ENCODE data around the gene GRM5. TPM values are rescaled to one million over a fixed set of nuclear protein-coding genes. Genes with fewer than 3 reads are reported as not detected.
"Not testable (repeated sequence)": the region's sequence is repeated elsewhere in the genome, so short reads cannot be mapped to it uniquely, and the experiment has no call there.

The GRM5 gene
- total RNA-seq, 1 experiment from 2014 or later: not detected

DNA sequence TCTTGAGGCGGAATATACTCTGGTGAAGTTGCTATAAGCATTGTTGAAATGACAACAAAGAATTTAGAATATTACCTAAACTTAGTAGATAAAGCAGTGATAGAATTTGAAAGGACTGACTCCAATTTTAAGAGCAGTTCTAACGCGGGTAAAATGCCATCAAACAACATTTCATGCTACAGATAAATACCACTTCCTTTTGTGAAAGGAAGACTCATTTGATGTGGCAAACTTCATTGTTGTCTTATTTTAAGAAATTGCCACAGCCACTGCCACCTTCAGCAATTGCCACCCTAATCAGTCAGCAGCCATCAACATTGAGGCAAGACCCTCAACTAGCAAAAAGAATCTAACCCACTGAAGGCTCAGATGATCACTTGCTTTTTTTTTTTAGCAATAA, 220.8 kb downstream of the GRM5 start:
- not testable (repeated sequence) for H3K4me3 ChIP-seq; H3K4me1 ChIP-seq (replicated peaks); H3K27ac ChIP-seq; DNase-seq (ENCODE audit: low read depth in 1 of 2, low spot score in 2 of 2); H3K36me3 ChIP-seq; H3K27me3 ChIP-seq (replicated peaks); H3K9me3 ChIP-seq (replicated peaks)

DNA sequence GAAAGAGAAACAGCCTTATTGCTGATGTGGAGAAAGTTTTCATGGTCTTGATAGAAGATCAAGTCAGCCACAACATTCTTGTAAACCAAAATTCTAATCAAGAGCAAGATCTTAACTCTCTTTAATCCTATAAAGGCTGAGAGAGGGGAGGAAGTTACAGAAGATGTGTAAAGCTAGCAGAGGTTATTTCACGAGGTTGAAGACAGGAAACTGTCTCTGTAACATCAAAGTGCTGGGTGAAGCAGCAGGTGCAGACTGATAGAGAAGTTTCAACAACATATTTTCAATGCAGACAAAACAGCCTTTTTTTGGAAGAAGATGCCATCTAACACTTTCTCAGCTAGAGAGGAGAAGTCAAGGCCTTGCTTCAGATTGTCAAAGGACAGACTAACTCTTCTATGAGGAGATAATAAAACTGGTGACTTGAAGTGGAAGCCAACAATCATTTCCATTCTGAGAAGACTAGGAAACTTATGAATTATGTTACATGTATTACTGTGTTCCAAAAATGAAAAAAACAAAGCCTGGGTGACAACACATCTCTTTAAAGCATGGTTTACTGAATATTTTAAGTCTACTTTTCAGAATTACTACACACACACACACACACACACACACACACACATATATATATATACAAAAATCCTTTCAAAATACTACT, 221.9 kb downstream of the GRM5 start:
- not testable (repeated sequence) for H3K27ac ChIP-seq; DNase-seq (ENCODE audit: low read depth in 1 of 2, low spot score in 2 of 2); H3K4me3 ChIP-seq; H3K4me1 ChIP-seq (replicated peaks); H3K9me3 ChIP-seq (replicated peaks); H3K27me3 ChIP-seq (replicated peaks); H3K36me3 ChIP-seq

DNA sequence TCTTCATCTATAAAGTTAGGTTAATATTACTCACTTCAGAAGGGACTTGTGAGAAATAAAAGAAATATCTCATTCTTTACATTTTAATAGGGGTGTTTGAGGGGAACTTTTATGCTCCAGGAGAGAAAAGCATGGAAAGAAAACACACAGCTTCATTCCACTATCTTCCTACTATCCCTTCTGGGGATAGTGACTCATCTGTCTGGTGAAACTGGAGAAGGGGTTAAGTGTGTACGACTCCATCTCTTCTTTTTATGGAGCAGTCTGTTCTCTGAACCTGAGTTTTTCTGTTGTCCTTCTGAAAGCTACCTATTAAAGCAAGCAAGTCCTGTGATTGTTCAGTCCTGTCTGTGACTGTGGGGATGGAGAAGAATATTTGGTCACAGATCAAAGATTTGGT, 227.6 kb downstream of the GRM5 start:
- H3K36me3 ChIP-seq; H3K27me3 ChIP-seq (replicated peaks); H3K9me3 ChIP-seq (replicated peaks); H3K4me3 ChIP-seq; H3K27ac ChIP-seq; DNase-seq (ENCODE audit: low read depth in 1 of 2, low spot score in 2 of 2); H3K4me1 ChIP-seq (replicated peaks): not testable (repeated sequence)

DNA sequence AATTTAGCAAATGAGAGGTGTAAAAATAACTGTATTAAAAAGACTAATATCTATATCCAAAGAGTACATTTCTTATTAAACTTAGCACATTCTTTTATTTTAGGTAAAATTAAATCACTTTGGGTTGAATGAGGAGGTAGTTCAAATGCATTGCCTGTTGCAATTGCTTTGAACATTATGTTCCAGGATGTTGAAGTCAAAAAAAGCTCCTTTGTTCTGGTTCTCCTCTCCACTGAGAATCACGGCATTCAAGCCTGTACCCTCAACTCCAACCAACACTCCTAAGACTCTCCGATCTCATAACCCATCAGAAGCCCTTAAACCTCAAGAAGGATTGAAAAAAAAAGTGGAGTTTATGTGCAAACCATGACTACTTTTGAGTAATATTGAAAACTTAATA, 230.1 kb downstream of the GRM5 start:
- not testable (repeated sequence) for H3K36me3 ChIP-seq; H3K9me3 ChIP-seq (replicated peaks); H3K27me3 ChIP-seq (replicated peaks); H3K27ac ChIP-seq; H3K4me3 ChIP-seq; DNase-seq (ENCODE audit: low read depth in 1 of 2, low spot score in 2 of 2); H3K4me1 ChIP-seq (replicated peaks)

DNA sequence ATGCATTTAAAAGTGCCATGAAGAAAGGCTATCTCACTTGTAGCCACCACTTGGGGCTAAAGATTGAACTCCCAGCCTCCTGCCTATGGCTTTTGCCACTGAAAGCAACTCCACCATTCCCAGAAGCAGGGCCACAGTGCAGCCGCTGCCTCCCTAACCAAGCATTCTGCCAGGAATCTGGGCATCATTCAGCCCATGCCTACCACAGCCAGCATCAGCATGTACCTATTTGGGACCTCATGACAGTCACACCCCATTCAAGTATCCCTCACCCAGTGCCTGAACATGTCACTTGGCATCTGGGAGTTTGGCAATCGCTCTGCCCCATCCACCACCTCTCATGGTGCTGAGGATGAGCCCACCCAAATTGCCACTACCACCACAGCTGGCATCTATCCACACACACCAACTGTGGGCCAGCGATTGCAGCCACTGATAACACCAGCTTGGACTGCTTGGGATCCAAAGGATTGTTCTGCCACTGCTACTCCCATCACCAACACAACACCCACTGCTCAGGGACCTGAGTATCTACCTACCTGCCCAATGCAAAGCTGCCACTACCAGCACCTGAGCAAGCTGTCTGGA, 234.4 kb downstream of the GRM5 start:
- Histone ChIP-seq H3K27ac (no peak overlapping the region), H3K4me1 (replicated peaks) (no peaks in the 10 kb centered on the region), H3K4me3 (no peak overlapping the region), H3K27me3 (replicated peaks) (no peaks in the 10 kb centered on the region), H3K9me3 (replicated peaks) (no peaks in the 10 kb centered on the region), H3K36me3 (no peaks in the 10 kb centered on the region)
- no peak for DNase-seq (ENCODE audit: low read depth in 1 of 2, low spot score in 2 of 2)

DNA sequence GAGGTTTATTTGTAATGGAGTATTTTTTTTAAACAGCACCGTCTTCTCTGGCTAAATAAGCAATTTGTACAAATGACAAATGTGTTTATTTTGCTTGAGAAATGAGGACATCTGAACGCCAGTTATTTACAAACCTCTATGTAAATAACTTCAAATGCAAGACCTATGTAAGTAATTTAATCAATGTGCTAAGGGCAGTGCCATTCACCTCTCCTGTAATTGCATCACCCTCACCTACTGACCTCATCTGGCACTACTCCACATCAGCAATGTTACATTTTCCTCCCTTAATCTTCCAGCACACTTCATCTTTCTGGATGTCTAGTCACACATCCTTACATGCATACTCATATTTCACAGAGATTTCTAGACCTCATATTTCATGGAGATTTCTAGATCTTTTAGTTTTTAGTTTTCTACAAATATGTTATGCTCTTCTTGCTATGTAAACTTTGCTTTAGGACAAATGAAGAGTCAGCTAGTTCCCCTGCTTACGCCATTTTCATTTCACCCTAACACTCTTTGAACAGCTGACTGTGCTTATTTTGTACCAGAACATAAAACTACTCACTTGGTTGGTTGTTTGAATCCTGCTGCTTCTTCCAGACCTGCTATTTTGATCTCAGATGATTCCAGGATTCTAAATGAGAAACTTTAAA, 238.6 kb downstream of the GRM5 start:
- no peak for DNase-seq (ENCODE audit: low read depth in 1 of 2, low spot score in 2 of 2)
- Histone ChIP-seq H3K4me1 (replicated peaks) (no peaks in the 10 kb centered on the region), H3K9me3 (replicated peaks) (no peaks in the 10 kb centered on the region), H3K27me3 (replicated peaks) (no peaks in the 10 kb centered on the region), H3K27ac (no peak overlapping the region), H3K36me3 (no peaks in the 10 kb centered on the region), H3K4me3 (no peak overlapping the region)

DNA sequence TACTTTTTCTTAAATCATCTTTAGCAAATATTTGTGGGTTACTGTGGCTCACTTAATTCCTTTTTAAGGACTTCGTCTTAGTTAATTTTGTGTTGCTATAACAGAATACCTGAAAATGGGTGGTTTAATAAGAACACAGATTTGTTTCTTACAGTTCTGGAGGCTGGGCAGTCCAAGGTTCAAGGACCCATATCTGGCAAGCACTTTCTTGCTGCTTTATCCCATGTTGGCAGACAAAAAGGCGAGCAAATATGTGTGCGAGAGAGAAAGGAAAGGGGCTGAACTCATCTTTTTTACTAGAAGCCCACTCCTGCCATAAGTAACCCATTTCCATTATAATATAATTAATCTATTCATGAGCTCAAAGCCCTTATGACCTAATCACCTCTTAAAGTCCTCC, 246.2 kb downstream of the GRM5 start:
- H3K4me3 ChIP-seq: no peak overlapping the region
- H3K27ac ChIP-seq: no peak overlapping the region
- H3K4me1 ChIP-seq (replicated peaks): no peaks in the 10 kb centered on the region
- H3K36me3 ChIP-seq: no peaks in the 10 kb centered on the region
- no peak for DNase-seq (ENCODE audit: low read depth in 1 of 2, low spot score in 2 of 2)
- H3K9me3 ChIP-seq (replicated peaks): no peaks in the 10 kb centered on the region
- H3K27me3 ChIP-seq (replicated peaks): no peaks in the 10 kb centered on the region

DNA sequence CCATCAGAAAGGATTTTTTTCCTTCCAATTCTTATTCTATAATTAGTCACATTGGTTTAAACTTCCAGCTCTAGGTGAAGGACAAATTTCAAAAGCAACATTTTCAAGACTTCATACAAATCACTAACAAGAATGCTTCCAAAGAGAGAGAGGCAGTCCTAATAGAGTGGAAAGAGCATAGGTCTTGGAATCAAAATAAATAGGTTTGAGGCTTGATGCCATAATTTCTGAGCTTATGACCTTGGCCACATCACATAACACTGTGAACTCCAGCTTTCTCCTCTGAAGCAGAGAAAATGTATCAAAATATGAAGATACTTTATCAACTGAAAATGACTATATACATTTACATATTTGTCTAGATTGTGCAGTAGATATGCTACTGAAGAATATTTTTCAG, 246.8 kb downstream of the GRM5 start:
- Histone ChIP-seq H3K4me1 (replicated peaks) (no peaks in the 10 kb centered on the region), H3K4me3 (no peak overlapping the region), H3K9me3 (replicated peaks) (no peaks in the 10 kb centered on the region), H3K27ac (no peak overlapping the region), H3K36me3 (no peaks in the 10 kb centered on the region), H3K27me3 (replicated peaks) (no peaks in the 10 kb centered on the region)
- no peak for DNase-seq (ENCODE audit: low read depth in 1 of 2, low spot score in 2 of 2)

DNA sequence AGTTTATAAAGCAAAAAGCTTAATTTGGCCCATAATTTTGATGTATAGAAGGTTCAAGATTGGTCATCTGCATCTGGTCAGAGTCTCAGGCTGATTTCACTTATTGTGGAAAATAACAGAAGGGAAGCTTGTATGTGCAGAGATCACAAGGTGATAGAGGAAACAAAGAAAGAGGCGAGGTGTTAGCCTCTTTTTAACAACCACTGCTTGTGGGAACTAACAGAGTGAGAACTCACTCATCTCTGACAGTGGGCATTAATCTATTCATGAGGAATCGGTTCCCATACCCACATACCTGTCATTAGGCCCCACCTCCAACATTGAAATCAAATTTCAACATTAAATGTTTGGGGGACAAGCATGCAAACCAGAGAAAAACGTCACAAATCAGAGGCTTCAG, 250.3 kb downstream of the GRM5 start:
- Histone ChIP-seq H3K36me3 (no peaks in the 10 kb centered on the region), H3K27me3 (replicated peaks) (no peaks in the 10 kb centered on the region), H3K4me1 (replicated peaks) (no peaks in the 10 kb centered on the region), H3K27ac (no peak overlapping the region), H3K9me3 (replicated peaks) (no peaks in the 10 kb centered on the region), H3K4me3 (no peak overlapping the region)
- no peak for DNase-seq (ENCODE audit: low read depth in 1 of 2, low spot score in 2 of 2)

DNA sequence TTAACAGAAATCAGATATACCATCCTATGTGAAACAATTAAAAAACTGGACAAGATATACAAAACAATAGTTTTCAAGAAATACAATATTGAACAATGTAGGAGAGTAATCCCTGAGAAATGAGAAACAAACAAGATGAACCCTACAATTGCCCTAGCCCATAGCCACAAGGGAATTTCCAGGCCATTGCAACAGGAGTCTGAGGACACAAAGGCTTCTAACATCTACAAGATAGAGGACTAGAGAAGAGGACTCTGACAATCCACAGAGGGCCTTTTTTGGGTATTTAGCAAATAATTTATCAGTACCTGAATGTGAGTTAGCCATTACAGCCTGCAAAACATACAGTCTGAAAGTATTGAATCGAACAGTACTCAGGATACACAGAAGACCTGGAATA, 251.7 kb downstream of the GRM5 start:
- no peaks in the 10 kb centered on the region for H3K9me3 ChIP-seq (replicated peaks)
- no peak overlapping the region for H3K4me3 ChIP-seq
- H3K27ac ChIP-seq: no peak overlapping the region
- no peak for DNase-seq (ENCODE audit: low read depth in 1 of 2, low spot score in 2 of 2)
- H3K36me3 ChIP-seq: no peaks in the 10 kb centered on the region
- H3K4me1 ChIP-seq (replicated peaks): no peaks in the 10 kb centered on the region
- no peaks in the 10 kb centered on the region for H3K27me3 ChIP-seq (replicated peaks)

DNA sequence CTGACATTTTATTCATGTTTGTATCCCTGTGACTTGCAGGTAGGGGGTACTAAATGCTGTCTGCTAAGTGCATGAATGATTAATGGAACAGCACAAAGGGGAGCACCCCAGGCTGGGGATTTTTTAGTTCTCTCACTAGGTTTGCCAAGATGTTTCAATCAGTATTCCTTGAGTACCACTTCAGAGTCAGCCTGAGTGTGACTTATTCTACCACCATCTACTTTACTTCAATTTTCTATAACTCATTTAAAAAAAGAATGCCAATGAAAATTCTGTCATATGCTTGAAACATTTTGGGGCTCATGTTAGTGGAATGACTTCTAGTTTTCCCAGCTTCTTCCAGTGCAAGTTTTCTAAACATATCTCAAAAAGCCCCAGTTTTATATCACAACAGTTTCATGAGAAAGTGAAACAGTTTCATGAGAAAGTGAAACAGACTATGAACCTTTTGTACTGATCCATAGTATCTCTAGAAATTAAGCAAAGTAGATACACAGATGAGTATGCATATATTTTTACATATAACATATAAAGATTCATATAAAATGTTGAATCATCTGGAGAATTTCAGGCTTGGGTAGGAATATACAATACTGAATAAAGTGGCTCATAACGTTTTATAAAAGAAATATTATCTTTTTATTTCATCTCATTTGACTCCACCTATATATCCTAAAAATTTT, 252.4 kb downstream of the GRM5 start:
- H3K4me3 ChIP-seq: no peak overlapping the region
- H3K27me3 ChIP-seq (replicated peaks): no peaks in the 10 kb centered on the region
- H3K9me3 ChIP-seq (replicated peaks): no peaks in the 10 kb centered on the region
- H3K36me3 ChIP-seq: no peaks in the 10 kb centered on the region
- no peak for DNase-seq (ENCODE audit: low read depth in 1 of 2, low spot score in 2 of 2)
- no peaks in the 10 kb centered on the region for H3K4me1 ChIP-seq (replicated peaks)
- H3K27ac ChIP-seq: no peak overlapping the region

DNA sequence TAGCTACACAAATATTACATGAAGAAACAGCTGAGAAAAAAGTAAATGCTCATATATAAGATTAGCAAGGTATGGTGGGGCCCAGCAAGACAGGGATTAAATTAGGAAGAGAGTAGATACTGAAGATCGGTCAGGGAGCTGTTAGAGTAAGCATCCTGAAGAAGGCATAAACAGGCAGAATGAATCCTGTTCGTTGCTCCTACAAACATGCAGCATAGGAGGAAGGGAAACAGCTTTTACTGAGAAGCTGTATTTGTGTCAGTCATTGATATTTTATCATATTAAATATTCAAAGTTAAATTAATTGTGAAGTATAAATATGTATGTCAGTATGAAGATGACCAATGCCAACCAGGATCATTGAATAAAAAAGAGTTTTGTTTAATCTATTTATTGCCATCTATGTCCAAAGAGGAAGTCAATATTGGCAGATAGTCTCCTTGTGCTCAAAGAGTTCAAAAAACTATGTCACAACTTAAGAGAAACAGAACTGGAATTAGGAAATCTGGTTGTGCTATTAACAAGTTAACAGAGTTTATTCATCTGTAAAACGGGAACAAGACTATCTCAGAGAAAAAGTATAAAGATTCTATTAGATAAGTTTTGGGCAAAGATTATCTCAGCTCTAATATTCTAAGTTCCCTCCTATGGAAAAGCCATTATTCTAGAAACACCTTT, 255.2 kb downstream of the GRM5 start:
- DNase-seq (ENCODE audit: low read depth in 1 of 2, low spot score in 2 of 2): no peak
- Histone ChIP-seq H3K27me3 (replicated peaks) (no peaks in the 10 kb centered on the region), H3K36me3 (no peaks in the 10 kb centered on the region), H3K9me3 (replicated peaks) (no peaks in the 10 kb centered on the region), H3K4me3 (no peak overlapping the region), H3K4me1 (replicated peaks) (no peaks in the 10 kb centered on the region), H3K27ac (no peak overlapping the region)

DNA sequence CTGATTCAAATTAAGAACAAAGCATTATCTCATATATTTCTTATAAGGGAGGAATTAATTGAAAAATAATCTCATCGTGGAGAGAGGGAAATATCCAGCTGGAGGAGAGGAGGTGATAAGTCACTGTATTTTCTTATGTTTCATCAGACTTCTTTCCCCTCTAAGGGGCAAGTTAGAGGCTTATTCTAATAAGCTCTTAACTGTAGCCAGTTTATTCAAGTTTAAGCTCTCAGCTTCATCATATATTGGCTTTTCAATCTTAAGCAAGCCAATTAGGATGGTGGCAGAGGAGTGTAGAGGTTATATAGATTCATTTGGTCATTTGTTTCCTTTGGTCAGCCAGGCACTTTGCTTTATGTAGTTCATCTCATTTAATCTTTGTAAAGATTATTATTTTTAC, 256.7 kb downstream of the GRM5 start:
- DNase-seq (ENCODE audit: low read depth in 1 of 2, low spot score in 2 of 2): no peak
- no peaks in the 10 kb centered on the region for H3K9me3 ChIP-seq (replicated peaks)
- H3K36me3 ChIP-seq: no peaks in the 10 kb centered on the region
- H3K4me3 ChIP-seq: no peak overlapping the region
- H3K27ac ChIP-seq: no peak overlapping the region
- H3K4me1 ChIP-seq (replicated peaks): no peaks in the 10 kb centered on the region
- H3K27me3 ChIP-seq (replicated peaks): no peaks in the 10 kb centered on the region

DNA sequence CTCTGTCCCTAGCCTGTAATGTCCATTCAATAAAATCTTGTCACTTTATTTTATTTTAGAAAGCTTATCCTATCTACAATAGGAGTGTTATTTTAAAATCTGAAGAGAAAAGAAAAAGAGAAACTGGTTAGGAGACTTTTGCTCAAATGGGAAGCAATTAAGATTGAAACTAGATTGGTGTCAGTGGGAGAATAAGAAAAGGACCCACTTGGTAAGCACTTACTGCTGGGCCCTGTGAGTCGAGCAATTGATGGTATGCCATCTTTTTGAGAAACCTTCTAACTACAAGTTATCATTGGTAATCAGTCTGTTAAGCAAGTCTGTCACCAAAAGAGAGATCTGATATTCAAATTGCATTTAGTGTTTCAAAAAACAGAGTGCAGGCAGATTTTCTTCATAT, 258.4 kb downstream of the GRM5 start:
- no peaks in the 10 kb centered on the region for H3K27me3 ChIP-seq (replicated peaks)
- no peaks in the 10 kb centered on the region for H3K9me3 ChIP-seq (replicated peaks)
- no peak for DNase-seq (ENCODE audit: low read depth in 1 of 2, low spot score in 2 of 2)
- no peaks in the 10 kb centered on the region for H3K4me1 ChIP-seq (replicated peaks)
- no peak overlapping the region for H3K27ac ChIP-seq
- no peaks in the 10 kb centered on the region for H3K36me3 ChIP-seq
- no peak overlapping the region for H3K4me3 ChIP-seq
